NCI-H187 (cell line): ENCODE results near the gene ZNF331.

Experiments
- DNase-seq, 2 experiments: peaks; one replicate each; lab custom pipeline; 2025; lab: John Stamatoyannopoulos, UW

The ZNF331 gene

DNA sequence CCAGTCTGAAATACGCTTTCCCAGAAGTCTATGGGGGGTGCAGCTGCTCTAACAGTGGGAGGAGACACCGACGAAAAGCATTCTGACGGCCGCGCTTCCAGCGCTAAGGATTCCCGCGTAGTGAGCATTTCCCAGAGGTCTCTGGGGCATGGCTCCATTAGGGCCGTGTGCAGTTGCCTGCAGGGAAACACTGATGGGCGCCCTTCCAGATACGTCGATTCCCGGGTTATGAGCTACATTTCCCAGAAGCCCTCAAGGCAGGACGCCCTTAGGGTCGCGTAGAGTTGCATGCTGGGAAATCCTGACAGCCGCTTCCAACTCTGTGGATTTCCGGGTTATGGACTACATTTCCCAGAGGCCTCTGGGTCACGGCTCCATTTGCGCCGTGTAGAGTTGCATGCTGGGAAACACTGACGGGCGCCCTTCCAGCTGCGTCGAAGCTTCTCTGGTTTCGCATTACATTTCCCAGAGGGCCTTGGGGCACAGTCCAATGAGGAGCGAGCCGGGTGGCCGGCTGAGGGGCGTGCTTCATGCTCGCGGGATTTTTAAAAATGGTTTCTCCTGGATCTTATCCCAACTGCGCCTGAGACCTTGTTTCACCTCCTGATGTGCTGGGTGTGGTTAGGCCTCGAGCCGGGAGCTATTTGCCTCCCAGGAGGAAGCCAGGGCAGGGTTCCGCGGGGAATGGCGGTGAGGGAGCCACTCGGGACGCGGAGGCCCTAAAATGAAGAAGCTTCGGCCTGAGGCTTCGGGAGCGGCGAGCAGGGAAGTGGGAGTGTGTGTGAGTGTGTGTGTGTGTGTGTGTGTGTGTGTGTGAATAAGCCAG is 17.2 kb upstream of the ZNF331 start:
- peak; percentile 83 to 89 for DNase-seq

DNA sequence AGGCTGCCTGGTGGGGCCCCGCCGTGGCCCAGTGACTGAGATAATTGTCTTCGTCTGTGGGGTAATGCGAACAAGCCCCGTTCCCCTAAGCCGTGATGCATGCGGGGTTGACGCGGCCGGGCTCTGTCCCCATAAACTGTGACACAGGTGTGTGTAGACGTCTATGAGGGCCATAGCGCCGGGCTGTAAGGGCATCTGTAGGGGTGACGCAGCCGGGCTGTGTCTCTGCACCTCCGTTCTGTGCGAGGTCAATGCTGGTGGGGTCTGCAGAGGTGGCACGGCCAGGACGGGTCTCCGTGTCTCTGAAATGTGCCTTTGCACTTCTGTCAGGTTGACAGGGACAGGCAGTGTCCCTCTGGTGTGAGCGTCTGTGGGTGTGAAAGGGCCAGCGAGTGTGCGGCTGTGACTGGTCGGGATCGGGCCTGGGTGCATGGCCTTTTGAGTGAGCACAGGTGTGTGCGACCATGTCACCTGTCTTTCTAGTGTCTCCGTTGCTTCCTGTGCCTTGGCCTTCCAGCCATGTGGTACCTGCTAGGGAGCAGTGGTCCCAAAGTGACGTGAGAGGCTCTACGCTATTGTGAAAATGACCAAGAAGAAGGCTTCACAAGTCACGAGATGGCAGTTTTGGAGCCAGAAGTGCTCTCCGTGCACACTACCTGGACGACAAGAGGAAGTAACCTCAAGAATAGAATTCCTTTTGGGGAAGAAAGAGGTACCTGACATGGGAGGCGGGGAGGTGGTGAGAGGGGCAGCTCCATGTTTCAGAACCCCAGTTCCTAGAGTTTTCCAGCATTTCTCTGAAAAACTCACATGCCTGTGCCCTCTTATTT is 16.4 kb upstream of the ZNF331 start:
- no peak for DNase-seq

DNA sequence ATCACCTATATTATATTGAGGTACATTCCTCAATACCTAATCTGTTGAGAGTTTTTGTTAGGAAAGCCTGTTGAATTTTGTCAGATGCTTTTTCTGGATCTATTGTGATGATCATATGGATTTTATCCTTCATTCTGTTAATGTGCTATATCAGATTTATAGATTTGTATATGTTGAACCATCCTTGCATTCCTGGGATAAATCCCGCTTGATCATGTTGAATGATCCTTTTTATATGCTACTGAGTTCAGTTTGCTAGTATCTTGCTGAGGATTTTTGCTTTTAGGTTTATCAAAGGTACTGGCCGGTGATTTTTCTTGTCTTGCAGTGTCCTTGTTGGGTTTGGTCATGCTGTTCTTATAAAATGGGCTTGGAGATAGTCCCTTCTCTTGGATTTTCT is 12.0 kb upstream of the ZNF331 start:
- no peak for DNase-seq

DNA sequence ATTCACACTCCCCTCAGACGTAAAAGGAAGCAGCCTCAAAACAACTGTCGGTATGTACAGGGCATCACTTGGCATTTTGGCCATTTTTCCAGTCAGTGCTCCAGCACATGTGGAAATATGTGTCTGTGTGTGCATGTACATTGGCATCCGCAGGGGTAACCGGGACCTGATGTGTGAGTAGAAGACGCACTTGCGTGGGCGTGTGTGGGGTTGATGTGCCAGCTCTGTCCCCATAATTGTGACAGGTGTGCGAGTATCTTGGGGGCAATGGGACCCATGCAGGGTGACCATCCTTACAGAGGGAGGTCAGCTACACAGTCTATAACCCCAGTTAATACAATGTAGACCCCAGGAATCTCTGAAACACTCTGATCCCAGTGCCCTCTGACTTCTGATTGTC is 7.3 kb upstream of the ZNF331 start:
- no peak for DNase-seq

DNA sequence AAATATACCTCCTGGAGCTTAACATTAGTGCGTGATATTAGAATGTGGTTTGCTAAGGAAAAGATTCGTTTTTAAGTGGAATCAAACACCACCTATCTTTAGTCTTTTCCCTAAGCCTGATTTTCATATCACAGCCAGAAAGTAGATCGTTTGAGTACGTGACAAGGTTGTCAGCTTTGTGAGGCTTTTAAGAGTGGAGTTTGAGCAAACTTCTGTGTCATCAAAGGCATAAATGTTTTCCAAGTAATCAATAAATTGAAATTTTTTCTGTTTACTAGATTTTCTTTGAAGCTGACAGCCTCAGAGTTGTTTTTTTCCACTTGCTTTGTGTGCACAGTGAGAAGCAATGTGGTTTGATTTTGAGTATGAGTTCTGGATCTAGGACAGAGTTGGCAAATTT is 6.5 kb upstream of the ZNF331 start:
- no peak for DNase-seq

DNA sequence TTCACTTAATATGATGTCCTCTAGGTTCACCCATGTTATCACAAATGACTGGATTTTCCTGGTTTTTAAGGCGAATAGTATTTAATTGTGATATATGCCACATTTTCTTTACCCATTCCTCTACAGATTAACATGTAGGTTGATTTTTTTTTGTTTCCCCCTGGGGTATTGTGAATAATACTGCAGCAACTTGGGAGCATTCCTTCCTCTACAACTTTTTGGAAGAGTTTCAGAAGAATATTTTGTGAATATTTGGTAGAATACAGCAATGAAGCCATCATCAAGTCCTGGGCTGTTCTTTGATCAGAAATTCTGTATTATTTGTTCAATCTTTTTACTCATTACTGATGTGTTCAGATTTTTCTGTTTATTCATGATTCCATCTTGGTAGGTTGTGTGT is 5.6 kb upstream of the ZNF331 start:
- no peak for DNase-seq

DNA sequence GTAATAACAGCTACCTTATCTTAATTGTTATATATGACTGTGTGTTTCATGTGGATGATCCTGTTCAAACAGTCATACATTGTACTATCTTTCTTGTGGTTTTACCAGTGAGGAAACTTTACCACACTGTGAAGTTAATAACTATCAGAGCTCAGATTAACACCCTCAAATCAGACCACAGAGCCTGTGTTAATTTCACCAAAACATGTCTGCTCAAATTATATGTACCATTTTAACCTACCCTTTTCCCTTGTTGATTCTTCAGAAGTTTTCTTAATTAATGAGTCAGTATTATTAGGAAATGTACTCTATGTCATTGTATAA is 1.8 kb upstream of the ZNF331 start:
- no peak for DNase-seq

DNA sequence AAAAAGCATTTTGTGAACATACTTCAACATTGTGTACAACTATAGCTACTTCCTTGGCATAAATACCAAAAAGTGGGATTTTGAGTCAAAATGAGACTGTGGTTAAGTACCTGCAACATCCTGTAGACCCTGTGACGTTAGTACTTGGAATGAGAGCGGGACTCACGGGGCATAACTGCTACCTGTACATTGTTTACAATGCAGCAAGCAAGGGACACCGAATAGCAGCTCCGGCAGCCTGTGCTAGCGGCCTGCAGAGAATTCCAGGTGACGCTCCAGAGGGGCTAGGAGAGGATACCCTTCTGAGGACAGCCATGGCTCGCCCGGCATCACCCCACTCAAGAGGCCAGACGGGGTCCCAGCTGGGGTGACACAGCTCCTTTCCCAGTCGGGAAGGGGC is 824 bp upstream of the ZNF331 start:
- no peak for DNase-seq

DNA sequence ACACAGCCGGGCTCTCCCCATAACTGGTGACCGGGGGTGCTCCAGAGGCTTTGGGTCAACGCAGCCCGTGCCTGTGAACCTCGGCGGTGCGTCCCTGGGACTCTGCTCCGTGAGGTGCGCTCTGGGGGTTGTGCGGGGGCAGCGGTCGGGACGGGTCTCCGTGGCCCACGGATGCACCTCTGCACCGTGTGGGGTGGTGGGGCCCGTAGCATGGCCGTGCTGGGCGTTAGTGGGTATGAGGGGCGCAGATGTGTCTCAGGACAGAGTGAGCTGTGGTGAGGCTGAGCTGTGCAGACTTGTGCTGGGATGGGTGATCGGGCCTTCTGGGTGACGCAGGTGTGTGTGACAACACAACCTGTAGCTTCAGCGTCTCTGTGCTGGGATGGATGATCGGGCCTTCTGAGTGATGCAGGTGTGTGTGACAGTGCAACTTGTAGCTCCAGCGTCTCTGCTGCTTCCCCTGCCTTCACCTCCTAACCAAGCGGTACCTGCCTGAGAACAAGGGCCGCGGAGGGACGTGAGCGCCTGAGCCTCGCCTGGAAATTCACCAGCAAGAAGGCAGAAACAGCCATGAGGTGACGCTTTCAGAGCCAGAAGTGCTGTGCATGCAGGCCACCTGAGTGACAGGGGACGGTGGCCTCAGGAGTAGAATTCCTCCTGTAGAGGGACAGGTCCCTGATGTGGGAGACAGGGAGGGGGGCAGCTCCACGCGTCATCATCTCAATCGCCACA is 599 bp downstream of the ZNF331 start:
- no peak for DNase-seq

DNA sequence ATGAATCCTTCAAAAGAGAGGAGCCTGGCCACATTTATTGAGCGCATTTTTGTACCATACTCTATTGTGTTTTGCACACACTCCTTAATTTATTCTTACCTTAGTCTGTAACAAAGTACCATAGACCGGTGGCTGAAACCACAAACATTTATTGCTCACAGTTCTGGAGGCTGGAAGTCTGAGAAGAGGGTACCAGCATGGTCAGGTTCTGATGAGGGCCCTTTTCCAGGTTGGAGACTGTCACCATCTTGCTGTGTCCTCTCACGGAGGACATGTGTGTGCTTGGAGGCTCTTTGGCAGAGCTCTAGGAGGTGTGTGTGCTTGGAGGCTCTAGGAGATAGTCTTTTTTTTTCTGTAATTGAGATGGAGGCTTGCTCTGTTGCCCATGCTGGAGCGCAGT is 2.1 kb downstream of the ZNF331 start:
- DNase-seq, result no peak

DNA sequence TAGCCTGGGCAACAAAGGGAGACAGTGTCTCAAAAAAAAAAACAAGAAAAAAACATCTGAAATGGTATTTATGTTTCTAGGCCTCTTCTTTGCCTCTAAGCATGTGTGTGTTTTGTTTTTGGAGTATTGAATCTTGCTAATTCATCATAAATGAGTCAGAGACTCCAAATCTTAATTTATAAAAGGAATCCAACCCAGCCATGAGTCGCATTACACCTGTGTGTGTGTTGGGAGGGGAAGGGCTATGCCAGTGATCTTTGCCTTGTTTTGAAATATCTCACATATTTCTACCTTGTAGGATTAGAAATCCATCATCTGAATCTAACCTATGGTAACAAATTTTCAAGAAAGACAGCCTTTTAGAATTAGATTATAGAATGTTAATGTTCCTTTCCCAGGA is 4.0 kb downstream of the ZNF331 start:
- no peak for DNase-seq

DNA sequence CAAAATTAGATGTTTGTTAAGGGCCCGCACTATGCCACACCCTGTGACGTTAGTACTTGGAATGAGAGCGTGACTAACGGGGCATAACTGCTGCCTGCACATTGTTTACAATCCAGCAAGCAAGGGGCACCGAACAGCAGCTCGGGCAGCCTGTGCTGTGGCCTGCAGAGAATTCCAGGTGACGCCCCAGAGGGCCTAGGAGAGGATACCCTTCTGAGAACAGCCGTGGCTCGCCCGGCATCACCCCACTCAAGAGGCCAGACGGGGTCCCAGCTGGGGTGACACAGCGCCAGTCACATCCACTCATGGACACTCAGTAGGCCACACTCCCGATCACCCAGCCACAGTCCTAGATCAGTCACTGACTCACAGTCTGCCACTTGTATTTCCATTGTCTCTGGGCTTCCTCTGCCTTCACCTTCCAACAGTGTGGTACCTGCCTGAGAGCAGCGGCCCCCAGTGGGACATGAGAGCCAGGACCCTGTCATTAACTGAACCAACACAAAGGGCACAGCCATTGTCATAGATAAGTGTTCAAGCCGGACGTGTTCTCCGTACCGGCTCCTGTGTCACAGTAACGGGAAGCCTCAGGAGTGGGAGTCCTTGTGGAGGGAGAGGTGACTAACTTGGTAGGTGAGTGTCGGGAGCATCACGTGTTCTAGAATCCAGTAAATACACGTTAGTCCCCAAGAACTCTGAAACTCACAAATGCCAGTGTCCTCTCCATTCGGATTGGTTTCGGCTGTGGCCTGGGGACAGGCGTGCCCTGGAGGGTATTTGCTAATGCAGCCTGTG is 7.5 kb downstream of the ZNF331 start:
- no peak for DNase-seq

DNA sequence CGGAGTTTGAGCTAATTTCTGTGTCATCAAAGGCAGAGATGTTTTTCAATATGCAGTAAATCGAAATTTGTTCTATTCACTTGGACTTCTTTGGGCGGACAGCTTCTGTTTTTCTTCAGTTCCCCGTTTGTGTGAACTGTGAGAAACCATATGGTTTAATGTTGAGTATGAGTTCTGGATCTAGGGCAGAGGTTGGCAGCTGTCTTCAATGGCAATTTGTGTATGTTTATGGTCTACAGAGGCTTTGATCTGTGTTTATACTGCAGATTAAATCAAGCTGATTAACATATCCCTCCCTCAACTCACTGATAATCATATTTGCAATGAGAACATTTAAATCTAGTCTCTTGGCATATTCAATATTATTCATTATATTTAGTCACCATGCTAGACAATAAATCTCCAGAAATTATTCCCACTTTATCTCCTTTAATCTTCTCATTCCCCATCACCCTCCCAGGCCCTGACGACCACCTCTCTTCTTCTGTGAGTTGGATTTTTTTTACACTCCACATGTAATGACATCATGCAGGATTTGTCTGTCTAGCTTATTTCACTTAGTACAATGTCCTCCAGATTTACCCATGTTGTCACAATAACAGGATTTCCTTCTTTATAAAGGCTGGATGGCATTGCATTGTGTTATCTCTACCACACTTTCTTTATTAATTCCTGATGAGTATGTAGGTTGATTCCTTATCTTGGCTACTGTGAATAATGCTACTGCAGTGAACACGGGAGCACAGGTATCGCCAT is 9.0 kb downstream of the ZNF331 start:
- DNase-seq, result no peak

DNA sequence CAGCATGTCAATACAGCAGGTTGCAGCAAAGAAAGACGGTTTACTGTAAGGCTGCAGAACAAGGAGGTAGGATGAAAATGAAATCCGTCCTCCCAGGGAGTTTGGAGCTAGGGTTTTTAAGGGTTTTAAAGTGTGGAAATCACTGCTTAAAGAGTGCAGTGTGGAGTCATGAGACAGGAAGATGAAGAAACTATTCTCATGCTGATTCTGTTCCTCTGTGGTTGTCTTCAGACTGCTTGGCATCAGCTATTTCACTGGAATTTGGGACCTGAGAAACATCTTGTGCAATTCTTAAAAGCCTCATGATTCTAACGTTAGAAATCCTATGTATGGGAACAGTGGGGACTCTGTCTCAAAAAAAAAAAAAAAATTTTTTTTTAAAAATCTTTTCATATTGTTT is 11.4 kb downstream of the ZNF331 start:
- no peak for DNase-seq

DNA sequence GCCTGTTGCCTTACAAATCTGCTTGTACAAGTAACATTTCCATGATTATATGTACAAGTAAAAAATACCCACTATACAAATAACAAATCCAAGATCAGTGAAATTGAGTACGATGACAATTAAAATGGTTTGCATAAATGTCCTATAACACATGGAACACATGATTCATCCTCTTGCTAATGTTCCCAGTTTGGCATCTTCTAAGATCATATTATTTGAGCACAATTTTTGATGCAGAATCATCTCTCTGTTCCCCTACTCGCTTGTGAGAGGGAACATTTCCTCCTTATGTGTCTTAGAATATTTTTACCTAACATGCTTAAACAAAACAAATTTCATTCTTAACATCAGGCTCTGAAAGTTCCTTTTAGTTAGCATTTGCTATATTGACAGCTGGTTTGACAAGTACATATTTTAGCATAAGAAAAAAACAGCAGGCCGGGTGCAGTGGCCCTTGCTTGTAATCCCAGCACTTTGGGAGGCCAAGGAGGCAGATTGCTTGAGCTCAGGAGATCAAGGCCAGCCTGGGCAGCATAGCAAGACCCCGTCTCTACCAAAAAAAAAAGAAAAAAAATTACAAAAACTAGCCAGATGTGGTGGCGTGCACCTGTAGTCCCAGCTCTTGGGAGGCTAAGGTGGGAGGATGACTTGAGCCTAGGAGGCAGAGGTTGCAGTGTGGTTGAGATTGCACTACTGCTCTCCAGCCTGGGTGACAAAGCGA is 14.2 kb downstream of the ZNF331 start:
- no peak for DNase-seq

DNA sequence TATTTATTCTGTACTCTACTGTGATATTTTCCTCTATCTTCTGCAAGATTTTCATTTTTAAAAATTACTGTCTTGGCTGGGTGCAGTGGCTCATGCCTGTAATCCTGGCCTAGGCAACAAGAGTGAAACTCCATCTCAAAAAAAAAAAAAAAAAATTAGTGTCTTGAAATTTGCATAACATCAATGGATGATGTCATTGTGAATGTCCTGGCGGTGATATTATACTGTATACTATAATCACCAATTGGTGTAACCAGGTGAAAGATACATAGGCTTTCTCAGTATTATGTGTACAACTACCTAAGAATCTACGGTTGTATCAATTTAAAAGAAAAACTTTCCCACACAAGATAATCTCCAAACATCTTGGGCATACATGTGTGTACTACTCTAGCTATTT is 15.2 kb downstream of the ZNF331 start:
- DNase-seq, result no peak

DNA sequence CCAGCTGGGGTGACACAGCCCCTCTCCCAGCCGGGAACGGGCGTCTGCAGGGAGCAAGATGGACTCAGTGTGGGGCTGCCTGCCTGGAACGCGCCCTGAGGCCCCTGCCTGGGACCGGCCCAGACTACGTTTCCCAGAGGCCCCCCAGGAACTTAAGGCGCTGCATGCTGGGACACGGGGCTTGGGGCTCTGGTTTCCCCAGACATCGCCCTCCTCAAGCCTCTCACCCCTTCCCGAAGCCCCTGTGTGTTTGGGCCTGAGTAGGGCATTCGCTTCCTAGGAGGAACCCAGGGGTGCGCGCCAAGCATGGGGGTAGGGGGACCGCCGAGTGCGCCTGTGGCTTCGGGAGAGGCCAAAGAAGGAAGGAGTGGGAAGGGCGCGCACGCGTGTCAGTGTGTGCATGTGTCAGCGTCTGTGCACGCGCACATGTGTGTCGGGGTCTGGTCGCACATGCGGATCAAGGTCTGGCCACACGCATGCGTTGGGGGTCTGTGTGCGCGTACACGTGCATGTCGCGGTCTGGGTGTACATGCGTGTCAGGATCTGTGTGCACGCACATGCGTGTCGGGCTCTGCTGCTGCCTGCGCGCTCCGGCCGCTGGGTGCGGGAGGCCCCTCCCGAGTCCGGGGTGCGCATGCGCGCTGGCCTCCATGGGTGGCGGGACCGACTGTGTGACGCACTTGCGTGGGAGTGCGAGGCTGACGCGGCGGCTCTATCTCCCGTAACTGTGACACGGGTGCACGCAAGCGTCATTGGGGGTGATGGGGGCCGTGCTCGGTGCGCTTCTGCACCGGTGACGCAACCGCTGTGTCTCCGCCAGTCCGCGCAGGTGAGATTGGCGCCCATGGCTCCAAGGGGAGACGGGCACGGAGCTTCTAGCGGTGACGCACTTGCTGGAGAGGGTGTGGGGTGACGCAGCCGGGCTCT is 16.2 kb downstream of the ZNF331 start:
- peak; percentile 18 to 51 for DNase-seq

DNA sequence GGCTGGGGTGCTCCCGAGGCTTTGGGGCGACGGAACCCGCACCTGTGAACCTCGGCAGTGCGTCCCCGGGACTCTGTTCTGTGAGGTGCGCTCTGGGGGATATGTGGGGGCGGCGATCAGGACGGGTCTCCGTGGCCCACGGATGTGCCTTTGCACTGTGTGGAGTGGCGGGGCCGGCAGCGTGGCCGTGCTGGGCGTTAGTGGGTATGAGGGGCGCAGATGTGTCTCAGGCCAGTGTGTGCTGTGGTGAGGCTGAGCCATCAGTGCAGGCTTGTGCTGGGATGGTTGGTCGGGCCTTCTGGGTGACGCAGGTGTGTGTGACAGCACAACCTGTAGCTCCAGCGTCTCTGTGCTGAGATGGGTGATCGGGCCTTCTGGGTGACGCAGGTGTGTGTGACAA is 16.9 kb downstream of the ZNF331 start:
- DNase-seq, result no peak

DNA sequence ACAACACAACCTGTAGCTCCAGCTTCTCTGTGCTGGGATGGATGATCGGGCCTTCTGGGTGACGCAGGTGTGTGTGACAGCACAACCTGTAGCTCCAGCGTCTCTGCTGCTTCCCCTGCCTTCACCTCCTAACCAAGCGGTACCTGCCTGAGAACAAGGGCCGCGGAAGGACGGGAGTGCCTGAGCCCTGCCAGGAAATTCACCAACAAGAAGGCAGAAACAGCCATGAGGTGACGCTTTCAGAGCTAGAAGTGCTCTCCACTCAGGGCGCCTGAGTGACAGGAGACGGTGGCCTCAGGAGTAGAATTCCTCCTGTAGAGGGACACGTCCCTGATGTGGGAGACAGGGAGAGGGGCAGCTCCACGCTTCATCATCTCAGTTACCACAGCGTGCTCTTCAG is 17.4 kb downstream of the ZNF331 start:
- DNase-seq, result no peak

DNA sequence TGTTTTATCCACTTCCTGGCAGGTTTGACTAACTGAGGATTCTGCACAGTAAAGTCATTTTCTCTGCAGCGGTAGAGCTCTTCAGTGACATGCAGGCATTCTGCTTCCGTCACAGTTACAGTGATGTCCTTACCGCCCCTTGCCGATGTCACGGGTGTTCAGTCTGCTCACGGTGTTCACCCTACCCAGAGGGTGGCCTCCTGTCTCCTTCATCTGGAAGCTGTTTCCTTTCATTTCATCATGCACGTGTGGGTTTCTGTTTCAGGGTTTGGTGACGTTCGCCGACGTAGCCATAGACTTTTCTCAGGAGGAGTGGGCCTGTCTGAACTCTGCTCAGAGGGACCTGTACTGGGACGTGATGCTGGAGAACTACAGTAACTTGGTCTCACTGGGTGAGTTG is 33.4 kb downstream of the ZNF331 start:
- DNase-seq, result no peak
